Hepatocyte (in vitro differentiated cells): ENCODE results near the gene DEAF1. TPM values are rescaled to one million over a fixed set of nuclear protein-coding genes. Genes with fewer than 3 reads are reported as not detected.
"Not testable (repeated sequence)": the region's sequence is repeated elsewhere in the genome, so short reads cannot be mapped to it uniquely, and the experiment has no call there.

Experiments
- DNase-seq: peaks from one replicate; pipeline ENCODE4 v3.0.0-alpha.2; 2016; ENCODE audit warnings: low spot score
- H2AFZ ChIP-seq: fragments of 200-600 bp; sonication (generic); 2 replicates; pipeline ENCODE4 v1.6.0; 2016; ENCODE audit warnings: antibody characterized with exemption, mild to moderate bottlenecking
- H3K27ac ChIP-seq: fragments of 200-600 bp; sonication (generic); 2 replicates; pipeline ENCODE4 v1.5.1; 2016; ENCODE audit warnings: mild to moderate bottlenecking
- H3K27me3 ChIP-seq: fragments of 200-600 bp; sonication (generic); 2 replicates; pipeline ENCODE4 v1.6.1; 2016
- H3K36me3 ChIP-seq: fragments of 200-600 bp; sonication (generic); replicated peaks from 2 replicates; pipeline ENCODE4 v1.5.1; 2016; ENCODE audit warnings: low read depth; ENCODE audit not compliant: insufficient read depth
- H3K4me1 ChIP-seq: fragments of 200-600 bp; sonication (generic); 2 replicates; pipeline ENCODE4 v1.5.1; 2016; ENCODE audit warnings: mild to moderate bottlenecking, moderate library complexity; ENCODE audit not compliant: insufficient read depth
- H3K4me2 ChIP-seq: fragments of 200-600 bp; sonication (generic); 2 replicates; pipeline ENCODE4 v1.6.0; 2016
- H3K4me3 ChIP-seq: fragments of 200-600 bp; sonication (generic); 2 replicates; pipeline ENCODE4 v1.5.1; 2016; ENCODE audit warnings: mild to moderate bottlenecking
- H3K79me2 ChIP-seq: fragments of 200-600 bp; sonication (generic); 2 replicates; pipeline ENCODE4 v1.6.0; 2017; ENCODE audit warnings: mild to moderate bottlenecking
- H3K9me2 ChIP-seq: fragments of 200-600 bp; sonication (generic); replicated peaks from 2 replicates; pipeline ENCODE4 v1.6.0; 2017; ENCODE audit warnings: mild to moderate bottlenecking; ENCODE audit not compliant: insufficient read depth
- H3K9me3 ChIP-seq: fragments of 200-600 bp; sonication (generic); 2 replicates; pipeline ENCODE4 v1.5.1; 2016; ENCODE audit warnings: low read depth, mild to moderate bottlenecking
- H4K20me1 ChIP-seq: fragments of 200-600 bp; sonication (generic); 2 replicates; pipeline ENCODE4 v1.6.0; 2016; ENCODE audit warnings: mild to moderate bottlenecking; ENCODE audit not compliant: insufficient read depth, poor library complexity, severe bottlenecking
- CTCF ChIP-seq: fragments of 200-600 bp; sonication (generic); IDR thresholded peaks from 2 replicates; pipeline ENCODE4 v1.5.1; 2016; ENCODE audit warnings: antibody characterized with exemption, mild to moderate bottlenecking; ENCODE audit not compliant: poor library complexity
- EZH2 ChIP-seq: fragments of 200-600 bp; sonication (generic); IDR thresholded peaks from 2 replicates; pipeline ENCODE4 v1.6.1; 2016; ENCODE audit warnings: antibody characterized with exemption, mild to moderate bottlenecking, borderline replicate concordance
- EZH2phosphoT487 ChIP-seq: fragments of 200-600 bp; sonication (generic); IDR thresholded peaks from one replicate; pipeline ENCODE4 v1.6.1; 2018; ENCODE audit warnings: antibody characterized with exemption, mild to moderate bottlenecking, low read depth, moderate library complexity; ENCODE audit not compliant: unreplicated experiment, severe bottlenecking
- WGBS: methylation state at CpG from one replicate; pipeline ENCODE4 v1.1.6; 2016; ENCODE audit warnings: low lambda C conversion rate; ENCODE audit errors: missing lambda C conversion rate; 5-methylcytosine and 5-hydroxymethylcytosine counted together
- polyA plus RNA-seq: library from polyadenylated mRNA; unstranded; fragments of >200 nt; fragmentation: Nextera tagmentation; extraction: Ambion mirVana; gene quantifications from 2 replicates; pipeline ENCODE4 v1.2.1, GENCODE V29; 2016
- total RNA-seq: library from RNA; depleted of rRNA; stranded (reverse); fragments of >200 nt; gene quantifications from 2 replicates; pipeline ENCODE4 v1.2.3, GENCODE V29; 2014

The DEAF1 gene
- total RNA-seq (27.2 and 41.5 TPM in 2 replicates), polyA plus RNA-seq (59.1 and 75.1 TPM in 2 replicates)

GRCh38 chr11:694563-695287 lies at the start of gene DEAF1:
TSS of gene DEAF1 (minus strand) at chr11:695222. CDS start at chr11:695047, 175 bp downstream.
- H3K4me3 ChIP-seq: peak within 1 kb of the TSS; percentile 53

GRCh38 chr11:742571-743201 lies 47.7 kb upstream of the DEAF1 start:
- no peaks in the 10 kb centered on the region for H3K27me3 ChIP-seq
- no peak overlapping the region for H3K4me2 ChIP-seq
- TF ChIP-seq EZH2 (no peak), CTCF (no peak), EZH2phosphoT487 (no peak)
- H2AFZ ChIP-seq: no peak overlapping the region
- no peak for DNase-seq
- H3K9me3 ChIP-seq: no peaks in the 10 kb centered on the region
- no peak overlapping the region for H3K4me3 ChIP-seq
- H3K4me1 ChIP-seq: peaks cover 10% of the 10 kb centered on the region
- H4K20me1 ChIP-seq: no peaks in the 10 kb centered on the region
- no peaks in the 10 kb centered on the region for H3K9me2 ChIP-seq
- H3K27ac ChIP-seq: no peak overlapping the region
- H3K79me2 ChIP-seq: peaks cover 4% of the 10 kb centered on the region
- H3K36me3 ChIP-seq: no peaks in the 10 kb centered on the region
- 100% methylated on average over 4 of the region's 4 CpGs for WGBS

More at GRCh38 chr11:694563-695287, at the start of gene DEAF1:
- Histone ChIP-seq H3K9me2 (no peaks in the 10 kb centered on the region), H2AFZ (peak within 1 kb of the TSS; percentile 33), H3K36me3 (no peaks in the 10 kb centered on the region), H3K79me2 (peaks cover 69% of the 10 kb centered on the region), H4K20me1 (peaks cover 15% of the 10 kb centered on the region), H3K9me3 (no peaks in the 10 kb centered on the region), H3K27me3 (no peaks in the 10 kb centered on the region), H3K4me2 (peak within 1 kb of the TSS; percentile 84), H3K4me1 (peaks cover 31% of the 10 kb centered on the region), H3K27ac (peak within 1 kb of the TSS; percentile 96)
- 2% methylated on average over 69 of the region's 103 CpGs for WGBS
- peak; percentile 99 for DNase-seq
- no peak for TF ChIP-seq EZH2phosphoT487
- no peak for TF ChIP-seq EZH2
- no peak for TF ChIP-seq CTCF

GRCh38 chr11:742156-742546 lies 47.1 kb upstream of the DEAF1 start:
- Histone ChIP-seq H3K27ac (no peak overlapping the region), H3K9me3 (no peaks in the 10 kb centered on the region), H4K20me1 (no peaks in the 10 kb centered on the region), H3K4me1 (peaks cover 10% of the 10 kb centered on the region), H3K9me2 (no peaks in the 10 kb centered on the region), H3K36me3 (no peaks in the 10 kb centered on the region), H3K27me3 (no peaks in the 10 kb centered on the region), H2AFZ (no peak overlapping the region), H3K79me2 (no peaks in the 10 kb centered on the region), H3K4me3 (no peak overlapping the region), H3K4me2 (no peak overlapping the region)
- DNase-seq: no peak
- TF ChIP-seq CTCF (no peak), EZH2phosphoT487 (no peak), EZH2 (no peak)
- WGBS: 88% methylated on average over 3 of the region's 3 CpGs

GRCh38 chr11:737899-738298 lies 42.9 kb upstream of the DEAF1 start:
- not testable (repeated sequence) for H3K9me3 ChIP-seq, H3K4me3 ChIP-seq, H3K9me2 ChIP-seq, H3K4me1 ChIP-seq, H3K79me2 ChIP-seq, H3K27me3 ChIP-seq, DNase-seq, H2AFZ ChIP-seq, H3K36me3 ChIP-seq, H4K20me1 ChIP-seq
- WGBS: 60% methylated on average over 10 of the region's 10 CpGs
- Histone ChIP-seq H3K27ac (peak overlapping the region; percentile 46), H3K4me2 (peak overlapping the region; percentile 20)
